Liver (tissue), 9 donors: ENCODE data around the gene SNAP47. TPM values are rescaled to one million over a fixed set of nuclear protein-coding genes. Genes with fewer than 3 reads are reported as not detected.

Source experiments
- DNase-seq: peaks from one replicate; pipeline ENCODE4 v3.0.0-alpha.2; 2017; ENCODE audit warnings: low spot score
- H3K27ac ChIP-seq, 2 donors: one replicate each; pipeline ENCODE4 v1.7.0; 2013; ENCODE audit warnings: inconsistent platforms in 2 of 2, low read length in 2 of 2, control low read depth in 1 of 2, low read depth in 1 of 2, mild to moderate bottlenecking in 1 of 2
- H3K27me3 ChIP-seq, 4 donors: one replicate each; pipeline versions ENCODE4 v1.6.1 to v1.7.0; 2013; ENCODE audit warnings: low read length in 3 of 4, inconsistent platforms in 1 of 4, mild to moderate bottlenecking in 1 of 4, moderate library complexity in 1 of 4; ENCODE audit not compliant: control insufficient read depth in 4 of 4, insufficient read depth in 4 of 4
- H3K36me3 ChIP-seq, 4 donors: one replicate each; pipeline versions ENCODE4 v1.6.1 to v1.7.0; 2013; ENCODE audit warnings: low read length in 3 of 4, mild to moderate bottlenecking in 3 of 4, low read depth in 1 of 4, moderate library complexity in 1 of 4; ENCODE audit not compliant: control insufficient read depth in 4 of 4, insufficient read depth in 3 of 4
- H3K4me1 ChIP-seq, 4 donors: one replicate each; pipeline versions ENCODE4 v1.6.1 to v1.7.0; 2013; ENCODE audit warnings: low read length in 3 of 4, mild to moderate bottlenecking in 3 of 4, moderate library complexity in 1 of 4; ENCODE audit not compliant: control insufficient read depth in 4 of 4, insufficient read depth in 4 of 4
- H3K4me3 ChIP-seq, 3 donors: one replicate each; pipeline versions ENCODE4 v1.6.1 to v1.7.0; 2013; ENCODE audit warnings: low read length in 3 of 3, control low read depth in 1 of 3, low read depth in 1 of 3, mild to moderate bottlenecking in 1 of 3
- H3K9ac ChIP-seq, 2 donors: one replicate each; pipeline ENCODE4 v1.7.0; 2013; ENCODE audit warnings: low read length in 2 of 2, mild to moderate bottlenecking in 2 of 2, moderate library complexity in 2 of 2, control low read depth in 1 of 2, low read depth in 1 of 2
- H3K9me3 ChIP-seq, 4 donors: one replicate each; pipeline versions ENCODE4 v1.6.1 to v1.7.0; 2013; ENCODE audit warnings: low read length in 3 of 4; ENCODE audit not compliant: control insufficient read depth in 4 of 4
- EGR1 ChIP-seq, 2 donors: IDR thresholded peaks; 2 replicates each; pipeline ENCODE4 v1.6.1; 2016 to 2018; ENCODE audit warnings: antibody characterized with exemption in 2 of 2, low read depth in 2 of 2
- FOXA1 ChIP-seq: IDR thresholded peaks from 2 replicates; pipeline ENCODE4 v1.6.1; 2016; ENCODE audit warnings: antibody characterized with exemption
- FOXA2 ChIP-seq: IDR thresholded peaks from 2 replicates; pipeline ENCODE4 v1.6.1; 2016; ENCODE audit warnings: antibody characterized with exemption
- GABPA ChIP-seq, 2 donors: IDR thresholded peaks in 1 of 2; conservative IDR thresholded peaks in 1 of 2; 2 replicates each; pipeline ENCODE4 v1.6.1; 2016; ENCODE audit warnings: antibody characterized with exemption in 2 of 2, mild to moderate bottlenecking in 1 of 2, moderate library complexity in 1 of 2
- HNF4A ChIP-seq, 2 donors: conservative IDR thresholded peaks; 2 replicates each; pipeline ENCODE4 v1.6.1; 2016; ENCODE audit warnings: antibody characterized with exemption in 2 of 2, mild to moderate bottlenecking in 2 of 2
- HNF4G ChIP-seq: IDR thresholded peaks from 2 replicates; pipeline ENCODE4 v1.6.1; 2016; ENCODE audit warnings: antibody characterized with exemption
- JUND ChIP-seq, 2 donors: IDR thresholded peaks; 2 replicates each; pipeline ENCODE4 v1.6.1; 2016; ENCODE audit warnings: antibody characterized with exemption in 2 of 2
- MAX ChIP-seq: IDR thresholded peaks from 2 replicates; pipeline ENCODE4 v1.6.1; 2016; ENCODE audit warnings: antibody characterized with exemption
- NR2F2 ChIP-seq: IDR thresholded peaks from 2 replicates; pipeline ENCODE4 v1.6.1; 2016; ENCODE audit warnings: antibody characterized with exemption
- RAD21 ChIP-seq, 2 donors: IDR thresholded peaks; 2 replicates each; pipeline ENCODE4 v1.6.1; 2016; ENCODE audit warnings: antibody characterized with exemption in 2 of 2, mild to moderate bottlenecking in 2 of 2
- RXRA ChIP-seq, 2 donors: IDR thresholded peaks; 2 replicates each; pipeline ENCODE4 v1.6.1; 2017 to 2018; ENCODE audit warnings: antibody characterized with exemption in 2 of 2, mild to moderate bottlenecking in 1 of 2
- SP1 ChIP-seq: IDR thresholded peaks from 2 replicates; pipeline ENCODE4 v1.6.1; 2018; ENCODE audit warnings: antibody characterized with exemption, mild to moderate bottlenecking
- YY1 ChIP-seq: IDR thresholded peaks from 2 replicates; pipeline ENCODE4 v1.6.1; 2016; ENCODE audit warnings: antibody characterized with exemption, mild to moderate bottlenecking
- WGBS: extraction: QIAGEN DNeasy Blood & Tissue Kit; methylation state at CpG from one replicate; pipeline ENCODE4 v1.1.7; 2013; 5-methylcytosine and 5-hydroxymethylcytosine counted together
- polyA plus RNA-seq, 2 donors: library from polyadenylated mRNA; stranded (reverse) in 1 of 2; unstranded in 1 of 2; fragments of 200-250 nt in 1 of 2; fragments of >200 nt in 1 of 2; fragmentation: Nextera tagmentation in 1 of 2; extraction: Ambion mirVana in 1 of 2; gene quantifications; one replicate each; pipeline versions ENCODE4 v1.2.1 to v1.2.3, GENCODE V29; 2013 to 2015
- total RNA-seq, 2 donors: library from RNA; depleted of rRNA; stranded (reverse); fragments of >200 nt; gene quantifications; one replicate each; pipeline ENCODE4 v1.2.3, GENCODE V29; 2014
- TF ChIP-seq, protein P1 (sequence below): IDR thresholded peaks from 2 replicates; pipeline ENCODE4 v1.6.1; 2016; ENCODE audit warnings: antibody characterized with exemption
- TF ChIP-seq, protein P2 (sequence below): IDR thresholded peaks from 2 replicates; pipeline ENCODE4 v1.6.1; 2016; ENCODE audit warnings: antibody characterized with exemption
- TF ChIP-seq, protein P3 (sequence below): IDR thresholded peaks from 2 replicates; pipeline ENCODE4 v1.6.1; 2016; ENCODE audit warnings: antibody characterized with exemption, mild to moderate bottlenecking
- TF ChIP-seq, protein P4 (sequence below): fragments of 150-350 bp; IDR thresholded peaks from 2 replicates; pipeline ENCODE4 v1.5.1; 2017; ENCODE audit warnings: improper control_type of control experiment, low read depth, low read length; ENCODE audit not compliant: missing input control
- donor health status: healthy.
- donor health status: healthy.
- donor health status: healthy.
- donor health status: healthy.
- donor health status: healthy.

The SNAP47 gene
- total and polyA plus RNA-seq, 4 donors, result 15.3 to 23.3 (median 16.3) TPM

DNA sequence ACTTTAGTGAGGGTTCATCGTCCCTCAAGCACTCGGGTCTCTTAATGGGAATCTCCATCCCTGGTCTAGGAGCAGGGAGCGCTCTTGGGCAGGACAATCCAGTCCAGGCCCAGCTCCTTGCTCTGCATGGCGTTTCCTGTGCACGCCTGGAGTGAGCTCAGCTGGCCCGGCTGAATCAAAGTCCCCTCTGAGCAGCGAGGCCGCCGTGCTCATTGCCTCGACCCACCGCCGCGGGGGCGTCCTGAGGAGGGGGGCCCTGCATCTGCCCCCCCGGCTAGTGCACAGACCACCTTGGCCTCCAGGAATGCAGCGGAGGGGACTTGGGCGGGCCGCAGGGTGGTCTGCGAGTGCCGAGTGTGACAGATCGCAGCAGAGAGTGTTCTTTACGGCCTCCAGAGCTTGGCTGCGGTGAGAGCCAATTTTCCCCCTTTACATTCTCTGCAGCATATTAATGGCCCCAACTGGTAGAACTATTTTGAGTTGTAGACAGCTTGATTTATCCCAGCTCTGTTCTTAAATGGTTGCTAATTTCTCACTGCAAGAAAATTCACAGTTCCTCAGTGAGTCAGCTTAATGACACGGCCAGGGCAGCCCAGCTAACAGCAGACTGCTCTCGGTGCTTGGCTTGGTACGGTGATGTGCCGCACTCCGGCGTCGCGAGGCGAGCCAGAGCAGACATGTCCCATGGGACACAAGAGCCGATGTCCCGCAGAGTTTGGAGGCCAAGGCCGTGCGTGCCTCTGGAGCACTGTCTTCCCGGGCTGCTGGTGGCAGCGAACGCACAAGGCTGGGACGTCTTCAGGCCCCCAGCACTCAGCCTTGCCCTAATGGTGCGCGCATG lies 39.8 kb downstream of the SNAP47 start:
- Histone ChIP-seq H3K27me3 (no peaks in the 10 kb centered on the region), H3K4me3 (no peak overlapping the region), H3K4me1 (no peaks in the 10 kb centered on the region), H3K27ac (no peak overlapping the region), H3K9me3 (no peaks in the 10 kb centered on the region), H3K36me3 (peaks cover 2 to 21% (median 7%) of the 10 kb centered on the region in 4 donors), H3K9ac (no peak overlapping the region)
- WGBS, result 95% methylated on average over 42 of the region's 42 CpGs
- no peak for DNase-seq
- no peak for TF ChIP-seq HNF4G
- no peak for TF ChIP-seq HNF4A (conservative IDR thresholded peaks at IDR 0.05)
- no peak for TF ChIP-seq RAD21 (IDR thresholded peaks at IDR 0.05)
- TF ChIP-seq JUND (IDR thresholded peaks at IDR 0.05), result no peak
- TF ChIP-seq YY1, result no peak
- TF ChIP-seq, protein P1, sequence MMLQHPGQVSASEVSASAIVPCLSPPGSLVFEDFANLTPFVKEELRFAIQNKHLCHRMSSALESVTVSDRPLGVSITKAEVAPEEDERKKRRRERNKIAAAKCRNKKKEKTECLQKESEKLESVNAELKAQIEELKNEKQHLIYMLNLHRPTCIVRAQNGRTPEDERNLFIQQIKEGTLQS, result no peak
- TF ChIP-seq FOXA1, result no peak
- no peak for TF ChIP-seq SP1
- TF ChIP-seq, protein P2, sequence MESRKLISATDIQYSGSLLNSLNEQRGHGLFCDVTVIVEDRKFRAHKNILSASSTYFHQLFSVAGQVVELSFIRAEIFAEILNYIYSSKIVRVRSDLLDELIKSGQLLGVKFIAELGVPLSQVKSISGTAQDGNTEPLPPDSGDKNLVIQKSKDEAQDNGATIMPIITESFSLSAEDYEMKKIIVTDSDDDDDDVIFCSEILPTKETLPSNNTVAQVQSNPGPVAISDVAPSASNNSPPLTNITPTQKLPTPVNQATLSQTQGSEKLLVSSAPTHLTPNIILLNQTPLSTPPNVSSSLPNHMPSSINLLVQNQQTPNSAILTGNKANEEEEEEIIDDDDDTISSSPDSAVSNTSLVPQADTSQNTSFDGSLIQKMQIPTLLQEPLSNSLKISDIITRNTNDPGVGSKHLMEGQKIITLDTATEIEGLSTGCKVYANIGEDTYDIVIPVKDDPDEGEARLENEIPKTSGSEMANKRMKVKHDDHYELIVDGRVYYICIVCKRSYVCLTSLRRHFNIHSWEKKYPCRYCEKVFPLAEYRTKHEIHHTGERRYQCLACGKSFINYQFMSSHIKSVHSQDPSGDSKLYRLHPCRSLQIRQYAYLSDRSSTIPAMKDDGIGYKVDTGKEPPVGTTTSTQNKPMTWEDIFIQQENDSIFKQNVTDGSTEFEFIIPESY, result no peak
- no peak for TF ChIP-seq FOXA2
- TF ChIP-seq RXRA (IDR thresholded peaks at IDR 0.05), result no peak
- no peak for TF ChIP-seq GABPA (IDR thresholded peaks at IDR 0.05 in 1 of 2, conservative IDR thresholded peaks at IDR 0.05 in 1 of 2)

- H3K4me3 ChIP-seq, result no peak overlapping the region
- H3K9ac ChIP-seq, result no peak overlapping the region
- DNase-seq, result no peak
- H3K36me3 ChIP-seq, result peaks cover 1 to 27% (median 8%) of the 10 kb centered on the region in 4 donors
- no peak for TF ChIP-seq YY1
- no peak overlapping the region for H3K27ac ChIP-seq
- no peaks in the 10 kb centered on the region for H3K27me3 ChIP-seq
- no peaks in the 10 kb centered on the region for H3K9me3 ChIP-seq
- 97% methylated on average over 10 of the region's 10 CpGs for WGBS
- no peaks in the 10 kb centered on the region for H3K4me1 ChIP-seq
Measured at GRCh38 chr1:227775841-227776240, 40.6 kb downstream of the SNAP47 start.

DNA sequence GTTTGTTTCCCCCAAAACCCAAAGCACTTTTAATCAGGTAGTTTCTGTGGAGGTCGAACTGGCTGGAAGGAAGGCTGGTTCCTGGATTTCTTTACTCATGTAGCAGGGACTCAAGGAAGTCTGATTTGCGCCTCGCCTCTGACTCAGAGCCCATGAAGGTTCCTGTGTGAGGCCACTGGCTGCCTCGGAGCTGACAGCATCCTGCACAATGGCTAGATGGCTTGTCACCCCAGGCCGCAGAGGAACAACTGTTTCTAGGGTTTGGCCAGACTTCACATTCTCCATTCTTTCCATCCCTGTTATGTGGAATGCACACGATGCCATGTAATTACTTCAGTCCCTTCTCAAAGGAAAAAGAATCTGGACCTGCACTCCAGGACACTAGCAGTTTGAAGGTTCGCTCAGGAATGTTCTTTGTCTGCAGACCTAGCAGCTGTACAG lies 41.1 kb downstream of the SNAP47 start:
- no peak for DNase-seq
- H3K4me3 ChIP-seq, result no peak overlapping the region
- no peak overlapping the region for H3K27ac ChIP-seq
- no peak overlapping the region for H3K9ac ChIP-seq
- no peaks in the 10 kb centered on the region for H3K27me3 ChIP-seq
- 93% methylated on average over 7 of the region's 7 CpGs for WGBS
- H3K9me3 ChIP-seq, result no peaks in the 10 kb centered on the region
- H3K4me1 ChIP-seq, result no peaks in the 10 kb centered on the region
- H3K36me3 ChIP-seq, result peaks cover 1 to 31% (median 8%) of the 10 kb centered on the region in 4 donors
- TF ChIP-seq RXRA (IDR thresholded peaks at IDR 0.05) (no peak), EGR1 (IDR thresholded peaks at IDR 0.05; ENCODE audit: low read depth in 2 of 2) (no peak), MAX (no peak), YY1 (no peak), NR2F2 (no peak), HNF4G (no peak), RAD21 (IDR thresholded peaks at IDR 0.05) (no peak), FOXA2 (no peak), SP1 (no peak)
- TF ChIP-seq, protein P2, result no peak
- TF ChIP-seq, protein P3, sequence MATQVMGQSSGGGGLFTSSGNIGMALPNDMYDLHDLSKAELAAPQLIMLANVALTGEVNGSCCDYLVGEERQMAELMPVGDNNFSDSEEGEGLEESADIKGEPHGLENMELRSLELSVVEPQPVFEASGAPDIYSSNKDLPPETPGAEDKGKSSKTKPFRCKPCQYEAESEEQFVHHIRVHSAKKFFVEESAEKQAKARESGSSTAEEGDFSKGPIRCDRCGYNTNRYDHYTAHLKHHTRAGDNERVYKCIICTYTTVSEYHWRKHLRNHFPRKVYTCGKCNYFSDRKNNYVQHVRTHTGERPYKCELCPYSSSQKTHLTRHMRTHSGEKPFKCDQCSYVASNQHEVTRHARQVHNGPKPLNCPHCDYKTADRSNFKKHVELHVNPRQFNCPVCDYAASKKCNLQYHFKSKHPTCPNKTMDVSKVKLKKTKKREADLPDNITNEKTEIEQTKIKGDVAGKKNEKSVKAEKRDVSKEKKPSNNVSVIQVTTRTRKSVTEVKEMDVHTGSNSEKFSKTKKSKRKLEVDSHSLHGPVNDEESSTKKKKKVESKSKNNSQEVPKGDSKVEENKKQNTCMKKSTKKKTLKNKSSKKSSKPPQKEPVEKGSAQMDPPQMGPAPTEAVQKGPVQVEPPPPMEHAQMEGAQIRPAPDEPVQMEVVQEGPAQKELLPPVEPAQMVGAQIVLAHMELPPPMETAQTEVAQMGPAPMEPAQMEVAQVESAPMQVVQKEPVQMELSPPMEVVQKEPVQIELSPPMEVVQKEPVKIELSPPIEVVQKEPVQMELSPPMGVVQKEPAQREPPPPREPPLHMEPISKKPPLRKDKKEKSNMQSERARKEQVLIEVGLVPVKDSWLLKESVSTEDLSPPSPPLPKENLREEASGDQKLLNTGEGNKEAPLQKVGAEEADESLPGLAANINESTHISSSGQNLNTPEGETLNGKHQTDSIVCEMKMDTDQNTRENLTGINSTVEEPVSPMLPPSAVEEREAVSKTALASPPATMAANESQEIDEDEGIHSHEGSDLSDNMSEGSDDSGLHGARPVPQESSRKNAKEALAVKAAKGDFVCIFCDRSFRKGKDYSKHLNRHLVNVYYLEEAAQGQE, result no peak
- TF ChIP-seq, protein P4, sequence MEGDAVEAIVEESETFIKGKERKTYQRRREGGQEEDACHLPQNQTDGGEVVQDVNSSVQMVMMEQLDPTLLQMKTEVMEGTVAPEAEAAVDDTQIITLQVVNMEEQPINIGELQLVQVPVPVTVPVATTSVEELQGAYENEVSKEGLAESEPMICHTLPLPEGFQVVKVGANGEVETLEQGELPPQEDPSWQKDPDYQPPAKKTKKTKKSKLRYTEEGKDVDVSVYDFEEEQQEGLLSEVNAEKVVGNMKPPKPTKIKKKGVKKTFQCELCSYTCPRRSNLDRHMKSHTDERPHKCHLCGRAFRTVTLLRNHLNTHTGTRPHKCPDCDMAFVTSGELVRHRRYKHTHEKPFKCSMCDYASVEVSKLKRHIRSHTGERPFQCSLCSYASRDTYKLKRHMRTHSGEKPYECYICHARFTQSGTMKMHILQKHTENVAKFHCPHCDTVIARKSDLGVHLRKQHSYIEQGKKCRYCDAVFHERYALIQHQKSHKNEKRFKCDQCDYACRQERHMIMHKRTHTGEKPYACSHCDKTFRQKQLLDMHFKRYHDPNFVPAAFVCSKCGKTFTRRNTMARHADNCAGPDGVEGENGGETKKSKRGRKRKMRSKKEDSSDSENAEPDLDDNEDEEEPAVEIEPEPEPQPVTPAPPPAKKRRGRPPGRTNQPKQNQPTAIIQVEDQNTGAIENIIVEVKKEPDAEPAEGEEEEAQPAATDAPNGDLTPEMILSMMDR, result no peak
